Stimulated activated CD8-positive, alpha-beta memory T cell treated with anti-CD3 and anti-CD28 coated beads, Interleukin-15, amount 100 ng/mL, for 4 hours (primary cell): ENCODE results near the gene ACAP3.
A peak's percentile ranks its signal among the peaks of the same experiment; 100 is the strongest.

Experiments used
- DNase-seq, 2 donors: peaks; one replicate each; pipeline ENCODE4 v3.0.0-alpha.2; 2020; ENCODE audit warnings: low read depth in 2 of 2

Gene ACAP3

GRCh38 chr1:1345384-1345783 is 37.7 kb upstream of the ACAP3 start:
- DNase-seq: no peak

- DNase-seq: peak; percentile 27 to 38
These were observed 37.1 kb upstream of the ACAP3 start for GRCh38 chr1:1344655-1345361.

- no peak for DNase-seq
These were observed 36.2 kb upstream of the ACAP3 start for GRCh38 chr1:1343811-1344421.

- DNase-seq: no peak
These were observed 34.9 kb upstream of the ACAP3 start for GRCh38 chr1:1342584-1343115.

- no peak for DNase-seq
These were observed 34.4 kb upstream of the ACAP3 start for GRCh38 chr1:1342061-1342562.

- DNase-seq: no peak
These were observed 33.9 kb upstream of the ACAP3 start for GRCh38 chr1:1341549-1342021.

GRCh38 chr1:1340791-1341548 is 33.2 kb upstream of the ACAP3 start:
- no peak for DNase-seq

- DNase-seq: no peak
These were observed 32.5 kb upstream of the ACAP3 start for GRCh38 chr1:1340185-1340584.

- DNase-seq: no peak
These were observed 30.5 kb upstream of the ACAP3 start for GRCh38 chr1:1338278-1338677.

GRCh38 chr1:1337793-1338147 is 30.0 kb upstream of the ACAP3 start:
- no peak for DNase-seq

GRCh38 chr1:1336931-1337792 is 29.4 kb upstream of the ACAP3 start:
- DNase-seq: no peak

- DNase-seq: no peak
These were observed 28.7 kb upstream of the ACAP3 start for GRCh38 chr1:1336446-1336845.

- no peak for DNase-seq
These were observed 28.1 kb upstream of the ACAP3 start for GRCh38 chr1:1335792-1336248.

- DNase-seq: no peak
These were observed 27.6 kb upstream of the ACAP3 start for GRCh38 chr1:1335283-1335682.

GRCh38 chr1:1334835-1335234 is 27.1 kb upstream of the ACAP3 start:
- DNase-seq: no peak

- DNase-seq: no peak
These were observed 26.0 kb upstream of the ACAP3 start for GRCh38 chr1:1333551-1334241.

GRCh38 chr1:1332774-1333480 is 25.2 kb upstream of the ACAP3 start:
- no peak for DNase-seq

- DNase-seq: no peak
These were observed 24.5 kb upstream of the ACAP3 start for GRCh38 chr1:1332031-1332755.
